ENCODE measurements around the gene GJB2.
A peak's percentile ranks its signal among the peaks of the same experiment; 100 is the strongest.

Gene GJB2

DNA sequence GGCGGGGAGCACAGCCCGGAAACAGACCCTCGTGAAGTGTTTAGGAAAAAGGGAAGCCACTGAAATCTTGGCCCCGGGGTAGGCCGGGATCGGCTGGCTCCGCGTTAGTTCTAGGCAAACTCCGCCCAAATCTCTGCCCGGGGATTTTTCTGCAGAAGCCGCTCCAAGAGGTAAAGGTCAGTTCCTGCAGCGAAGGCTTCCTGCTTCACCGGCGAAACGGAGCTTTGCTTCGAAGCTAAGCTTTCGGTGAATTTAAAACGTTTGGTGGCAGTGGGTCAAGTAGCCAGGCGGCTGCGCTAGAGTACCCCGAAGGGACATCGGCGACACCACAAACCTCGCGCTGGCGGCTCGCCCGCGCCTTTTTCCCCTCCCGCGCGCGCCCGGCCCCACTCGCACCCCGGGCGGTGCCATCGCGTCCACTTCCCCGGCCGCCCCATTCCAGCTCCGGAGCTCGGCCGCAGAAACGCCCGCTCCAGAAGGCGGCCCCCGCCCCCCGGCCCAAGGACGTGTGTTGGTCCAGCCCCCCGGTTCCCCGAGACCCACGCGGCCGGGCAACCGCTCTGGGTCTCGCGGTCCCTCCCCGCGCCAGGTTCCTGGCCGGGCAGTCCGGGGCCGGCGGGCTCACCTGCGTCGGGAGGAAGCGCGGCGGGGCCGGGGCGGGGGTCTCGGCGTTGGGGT, 441 bp downstream of the GJB2 start:
- DNase-seq (ENCODE audit: low spot score) = no peak

DNA sequence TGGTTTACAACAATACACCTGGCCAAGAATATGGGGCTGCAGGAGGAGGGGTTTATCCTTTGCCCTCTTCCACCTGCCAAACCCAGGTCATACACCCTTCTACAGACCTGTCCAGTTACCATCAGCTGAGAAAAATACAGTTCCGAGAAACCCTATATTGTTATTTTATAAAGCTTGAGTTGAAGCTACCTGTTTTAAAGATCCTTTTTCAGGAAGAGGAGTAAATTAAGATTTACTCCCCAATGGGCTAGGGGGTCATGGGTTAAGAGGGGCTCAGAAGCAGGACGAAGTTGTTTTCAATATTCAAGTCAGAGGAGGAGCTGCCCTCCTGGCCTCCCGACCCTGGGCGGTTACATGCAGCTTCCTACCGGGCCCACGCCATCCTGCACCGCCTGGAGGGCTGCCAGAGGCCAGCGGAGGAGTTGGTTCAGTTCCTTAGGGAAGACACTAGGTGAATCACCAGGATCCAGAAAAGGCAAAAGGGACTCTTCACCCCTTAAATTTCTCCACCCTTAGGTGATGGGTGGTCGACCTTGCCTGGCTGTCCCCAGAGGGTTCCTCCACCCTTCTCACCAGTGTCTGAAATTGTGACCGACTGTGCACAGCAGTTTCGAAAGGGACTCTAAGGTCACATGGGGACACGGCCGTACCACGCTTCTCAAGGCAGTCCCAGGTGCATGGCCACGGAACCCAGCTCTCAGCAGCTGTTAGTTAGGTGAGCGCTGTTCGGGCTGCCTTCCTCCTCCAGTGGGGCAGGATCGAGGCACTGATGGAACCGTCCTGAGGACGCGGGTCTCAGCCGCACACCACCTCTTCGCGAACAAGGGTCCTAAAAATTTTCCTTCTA, 1.2 kb downstream of the GJB2 start:
- no peak for DNase-seq (ENCODE audit: low spot score)

DNA sequence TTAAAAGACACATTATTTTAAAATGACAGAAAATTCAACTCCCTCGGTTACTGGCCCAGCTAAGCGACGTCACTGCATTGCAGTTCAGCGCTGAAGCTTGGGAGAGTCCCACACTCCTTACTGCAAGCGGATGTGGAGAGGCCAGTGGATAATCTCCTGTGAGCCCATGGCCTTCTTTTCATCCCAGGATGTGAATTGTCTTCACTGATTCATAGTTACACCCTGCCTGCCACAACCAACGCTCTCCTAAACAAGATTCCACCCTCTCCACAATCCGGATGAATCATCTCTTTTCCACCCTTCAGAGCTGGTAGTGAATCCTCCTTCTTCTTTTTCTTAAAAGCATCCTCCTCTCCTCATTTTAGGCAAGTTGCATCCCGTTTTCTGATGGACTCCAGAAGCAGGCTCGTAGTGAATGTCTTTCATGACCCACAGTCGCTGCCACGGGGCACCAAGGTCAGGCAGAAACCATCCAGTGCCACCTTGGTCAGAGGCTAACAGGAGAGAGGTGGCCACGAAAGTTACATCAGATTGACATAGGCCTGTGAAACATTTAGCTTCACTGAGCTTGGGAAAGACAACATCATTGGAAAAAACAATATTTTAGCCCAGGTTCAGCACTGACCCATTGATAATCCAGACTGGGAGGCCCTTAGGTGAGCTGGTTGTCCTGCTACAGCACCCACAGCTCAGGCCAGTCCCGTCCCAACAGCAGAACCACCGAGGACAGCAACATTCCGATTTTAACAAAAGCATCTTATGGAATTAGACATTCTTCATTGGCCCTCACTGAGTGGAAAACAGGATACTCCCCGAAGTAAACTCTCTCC, 2.0 kb downstream of the GJB2 start:
- no peak for DNase-seq (ENCODE audit: low spot score)

DNA sequence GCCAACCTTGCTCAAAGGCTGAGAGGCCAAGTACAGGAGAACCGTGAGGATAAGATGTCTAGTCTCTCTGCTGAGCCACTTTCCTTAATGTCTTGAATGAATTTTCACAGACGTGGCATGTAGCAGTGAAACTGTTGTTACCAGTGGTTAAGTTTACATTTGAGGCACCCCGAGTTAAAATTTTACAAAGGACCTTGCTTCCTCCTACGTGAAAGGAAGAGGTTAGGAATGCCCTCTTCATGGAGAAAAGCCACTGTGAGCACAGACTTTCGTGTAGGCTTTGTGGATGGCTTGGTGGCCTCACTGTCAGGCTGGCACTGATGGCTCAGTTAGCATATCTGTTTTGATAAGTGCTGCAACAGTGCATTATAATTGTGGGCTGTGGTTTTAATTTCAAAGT, 2.7 kb downstream of the GJB2 start:
- no peak for DNase-seq (ENCODE audit: low spot score)

DNA sequence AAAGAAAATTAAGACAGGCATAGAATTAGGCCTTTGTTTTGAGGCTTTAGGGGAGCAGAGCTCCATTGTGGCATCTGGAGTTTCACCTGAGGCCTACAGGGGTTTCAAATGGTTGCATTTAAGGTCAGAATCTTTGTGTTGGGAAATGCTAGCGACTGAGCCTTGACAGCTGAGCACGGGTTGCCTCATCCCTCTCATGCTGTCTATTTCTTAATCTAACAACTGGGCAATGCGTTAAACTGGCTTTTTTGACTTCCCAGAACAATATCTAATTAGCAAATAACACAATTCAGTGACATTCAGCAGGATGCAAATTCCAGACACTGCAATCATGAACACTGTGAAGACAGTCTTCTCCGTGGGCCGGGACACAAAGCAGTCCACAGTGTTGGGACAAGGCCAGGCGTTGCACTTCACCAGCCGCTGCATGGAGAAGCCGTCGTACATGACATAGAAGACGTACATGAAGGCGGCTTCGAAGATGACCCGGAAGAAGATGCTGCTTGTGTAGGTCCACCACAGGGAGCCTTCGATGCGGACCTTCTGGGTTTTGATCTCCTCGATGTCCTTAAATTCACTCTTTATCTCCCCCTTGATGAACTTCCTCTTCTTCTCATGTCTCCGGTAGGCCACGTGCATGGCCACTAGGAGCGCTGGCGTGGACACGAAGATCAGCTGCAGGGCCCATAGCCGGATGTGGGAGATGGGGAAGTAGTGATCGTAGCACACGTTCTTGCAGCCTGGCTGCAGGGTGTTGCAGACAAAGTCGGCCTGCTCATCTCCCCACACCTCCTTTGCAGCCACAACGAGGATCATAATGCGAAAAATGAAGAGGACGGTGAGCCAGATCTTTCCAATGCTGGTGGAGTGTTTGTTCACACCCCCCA, 3.8 kb downstream of the GJB2 start:
- no peak for DNase-seq (ENCODE audit: low spot score)

DNA sequence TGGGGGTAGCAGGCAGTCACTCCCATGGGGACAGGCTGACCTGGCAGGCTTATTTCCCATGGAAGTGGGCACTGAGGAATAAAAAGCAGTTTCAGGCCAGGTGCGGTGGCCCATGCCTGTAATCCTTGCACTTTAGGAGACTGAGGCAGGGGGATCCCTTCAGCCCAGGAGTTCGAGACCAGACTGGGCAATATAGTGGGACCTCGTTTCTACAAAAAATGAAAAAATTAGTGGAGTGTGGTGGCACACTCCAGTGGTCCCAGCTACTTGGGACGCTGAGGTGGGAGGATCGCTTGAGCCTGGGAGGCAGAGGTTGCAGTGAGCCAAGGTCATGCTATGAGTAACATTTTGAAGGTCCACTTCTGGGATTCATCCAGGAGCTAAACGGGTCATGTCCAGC, 6.0 kb downstream of the GJB2 start:
- DNase-seq (ENCODE audit: low spot score) = no peak

DNA sequence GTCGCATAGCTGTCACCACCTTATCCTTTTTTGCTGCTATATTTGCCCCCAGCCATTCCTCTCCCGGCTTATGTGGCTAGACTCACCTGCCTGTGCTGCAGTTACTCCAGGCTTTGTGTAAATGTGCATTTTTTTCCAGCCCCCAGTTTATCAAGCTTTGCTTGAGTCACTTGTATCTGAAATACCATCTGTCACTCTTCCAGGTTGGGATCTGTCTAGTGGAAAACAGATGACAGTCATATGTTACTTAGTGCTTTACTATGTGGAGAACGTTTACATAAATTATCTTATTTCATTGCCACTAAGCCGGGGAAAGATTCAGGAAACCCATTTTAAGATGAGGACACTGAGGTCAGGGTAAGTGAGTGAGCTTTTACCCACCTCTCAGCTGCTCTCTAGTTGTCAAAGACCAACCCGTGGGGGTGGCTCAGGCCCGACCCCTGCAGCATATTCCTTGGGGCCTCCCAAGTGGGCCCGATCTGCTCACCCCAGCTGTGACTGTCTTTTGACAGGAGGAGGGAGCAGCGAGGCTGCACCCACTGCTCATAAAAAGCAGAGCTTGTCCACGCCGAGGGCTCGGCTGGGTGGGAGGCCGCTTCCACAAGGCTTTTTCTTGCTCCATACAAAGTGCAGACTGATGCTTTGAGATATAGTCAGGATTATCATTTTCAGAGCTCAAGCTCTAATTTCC, 7.2 kb downstream of the GJB2 start:
- no peak for DNase-seq (ENCODE audit: low spot score)

DNA sequence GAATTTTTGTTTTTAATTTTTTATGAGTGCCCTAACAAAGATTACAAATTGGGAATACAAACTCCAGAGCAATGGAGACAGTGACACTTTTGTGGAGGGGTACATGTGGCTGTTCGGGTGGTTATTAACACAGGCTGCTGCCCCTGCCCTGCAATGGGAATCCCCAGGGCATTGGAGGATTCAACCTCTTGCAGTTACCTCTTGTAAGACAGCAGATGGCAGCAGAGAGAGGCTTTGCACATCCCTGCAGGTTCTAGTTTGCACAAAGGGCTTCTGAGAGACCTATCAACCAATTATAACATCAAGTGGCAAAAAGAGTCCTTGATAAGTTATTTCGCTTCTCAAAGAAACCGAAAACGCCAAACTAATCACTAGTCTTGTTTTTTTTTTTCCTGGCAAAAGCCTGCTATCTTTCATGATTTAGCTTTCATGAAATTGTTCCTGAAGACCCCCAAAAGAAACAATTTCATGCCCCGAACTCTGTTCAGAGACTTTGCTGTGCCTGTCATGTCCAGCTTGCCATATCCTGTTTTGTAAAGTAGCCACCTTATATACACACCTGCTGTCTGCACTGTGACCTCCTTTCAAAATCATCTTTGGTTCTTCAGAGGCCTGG, 10.4 kb downstream of the GJB2 start:
- DNase-seq (ENCODE audit: low spot score) = peak; percentile 76

DNA sequence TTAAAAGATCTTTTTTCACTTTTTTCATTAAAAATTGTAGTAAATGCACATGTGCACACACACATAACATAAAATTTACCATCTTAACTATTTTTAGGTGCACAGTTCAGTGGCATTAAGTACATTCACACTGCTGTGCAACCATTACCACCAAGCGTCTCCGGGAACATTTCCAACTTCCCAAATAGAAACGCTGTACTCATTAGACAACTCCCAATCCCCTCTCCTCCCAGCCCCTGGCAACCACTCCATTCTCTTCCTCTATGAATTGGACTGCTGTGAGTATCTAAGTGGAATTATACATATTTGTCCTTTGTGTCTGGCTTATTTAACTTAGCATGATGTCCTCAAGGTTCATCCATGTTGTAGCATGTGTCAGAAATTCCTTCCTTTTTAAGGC, 11.6 kb downstream of the GJB2 start:
- DNase-seq (ENCODE audit: low spot score) = no peak

DNA sequence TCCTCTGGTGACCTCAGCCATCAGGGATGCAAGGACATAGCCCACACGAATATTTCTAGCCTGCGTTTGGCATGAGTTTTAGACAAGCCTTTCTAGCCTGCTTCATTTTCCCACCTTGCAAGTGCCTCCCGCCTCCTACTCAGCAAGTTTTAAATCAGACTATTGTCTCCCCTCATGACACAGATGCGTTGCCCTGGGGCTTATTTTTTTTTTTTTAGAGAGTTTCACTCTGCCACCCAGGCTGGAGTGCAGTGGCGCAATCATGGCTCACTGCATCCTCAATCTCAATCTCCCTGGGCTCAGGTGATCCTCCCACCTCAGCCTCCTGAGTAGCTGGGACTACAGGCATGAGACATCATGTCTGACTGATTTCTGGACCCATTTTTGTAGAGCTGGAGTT, 14.6 kb downstream of the GJB2 start:
- no peak for DNase-seq (ENCODE audit: low spot score)

DNA sequence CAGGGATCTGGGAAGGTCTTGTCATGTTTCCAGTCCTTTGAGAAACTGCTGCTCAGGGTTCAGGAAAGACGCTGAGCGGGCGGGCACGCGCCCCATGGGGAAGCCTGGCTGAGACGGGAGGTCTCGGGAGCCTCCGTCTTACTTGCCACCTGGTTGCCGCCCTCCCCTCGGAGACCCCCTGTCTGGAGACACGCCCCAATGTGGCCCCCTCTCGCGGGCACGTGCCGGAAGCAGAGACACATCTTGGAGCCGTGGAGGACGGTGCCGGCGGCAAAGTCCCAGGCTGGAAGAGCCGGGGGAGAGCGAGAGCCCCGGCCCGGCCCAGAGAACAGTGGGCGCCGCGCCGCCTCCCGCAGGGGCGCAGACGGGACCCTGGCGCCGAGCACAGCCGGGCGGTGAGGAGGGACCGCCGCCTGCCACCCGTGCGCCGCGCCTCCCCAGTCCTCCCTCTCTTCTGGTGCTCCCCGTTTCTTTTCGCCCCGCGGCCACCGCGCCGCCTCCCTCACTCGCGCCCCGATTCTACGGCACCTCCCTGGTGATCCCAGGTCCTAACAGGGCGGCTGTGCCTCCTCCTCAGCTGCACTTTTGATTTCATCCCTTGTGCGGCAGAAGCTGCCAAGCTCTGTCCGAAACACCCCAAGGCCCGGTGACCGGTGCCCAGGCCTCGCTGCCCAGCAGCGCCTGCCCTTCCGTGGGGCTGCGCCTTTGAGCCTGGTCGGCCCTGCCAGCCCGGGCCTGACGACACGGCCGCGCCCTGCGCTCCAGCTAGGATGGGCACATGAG, 15.5 kb downstream of the GJB2 start:
- no peak for DNase-seq (ENCODE audit: low spot score)

DNA sequence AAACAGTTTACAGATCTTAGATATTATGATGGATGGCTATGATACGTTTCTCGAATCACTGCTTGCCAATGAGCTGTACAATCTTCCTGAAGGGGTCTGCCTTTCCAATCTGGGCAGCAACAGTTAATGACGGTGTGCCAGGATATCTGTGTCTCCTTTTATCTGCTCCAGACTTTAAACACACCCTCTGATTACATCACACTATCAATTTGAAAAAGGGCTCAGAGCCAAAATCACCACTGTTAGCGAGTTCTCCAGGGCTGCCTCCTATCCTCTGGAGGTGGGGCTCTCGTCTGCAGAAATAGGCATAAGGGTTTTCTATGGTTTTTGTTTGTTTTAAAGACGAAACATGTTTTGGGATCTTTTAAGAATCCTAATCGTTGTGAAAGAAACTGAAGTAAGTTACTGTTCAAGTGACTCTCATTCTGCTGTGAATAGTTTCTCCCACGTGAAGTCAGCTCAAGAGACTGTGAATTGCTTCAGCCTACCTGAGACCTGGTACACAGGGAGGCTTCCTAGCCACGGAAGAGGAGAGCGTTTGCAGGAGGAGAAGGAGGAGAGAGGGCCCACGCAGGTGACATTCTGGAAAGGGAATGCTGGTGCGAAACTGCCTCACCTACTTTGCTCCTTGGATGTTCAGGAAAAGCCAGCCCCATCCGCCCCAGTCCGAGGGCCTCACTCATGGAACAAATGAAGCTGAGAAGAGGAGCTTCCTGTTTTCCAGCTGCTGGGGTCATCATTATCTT, 16.7 kb downstream of the GJB2 start:
- DNase-seq (ENCODE audit: low spot score) = no peak

DNA sequence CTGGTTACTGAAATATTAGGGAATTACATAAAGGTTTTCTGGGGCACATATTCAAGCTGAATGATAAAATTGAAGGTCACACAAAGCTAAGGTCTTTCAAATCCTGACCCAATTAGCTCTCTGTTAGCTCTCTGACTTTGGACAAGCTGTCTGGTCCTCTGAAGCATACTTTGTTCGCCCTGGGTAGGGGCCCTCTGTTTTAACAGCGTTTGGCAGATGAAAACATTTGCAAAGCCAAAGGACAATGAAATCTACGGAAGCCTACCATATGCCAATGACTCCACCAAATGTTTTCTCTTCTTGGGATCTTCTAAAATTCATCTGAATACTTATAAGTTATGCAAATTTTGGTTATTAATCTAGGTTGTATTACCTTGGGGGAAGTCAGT, 17.3 kb downstream of the GJB2 start:
- no peak for DNase-seq (ENCODE audit: low spot score)

DNA sequence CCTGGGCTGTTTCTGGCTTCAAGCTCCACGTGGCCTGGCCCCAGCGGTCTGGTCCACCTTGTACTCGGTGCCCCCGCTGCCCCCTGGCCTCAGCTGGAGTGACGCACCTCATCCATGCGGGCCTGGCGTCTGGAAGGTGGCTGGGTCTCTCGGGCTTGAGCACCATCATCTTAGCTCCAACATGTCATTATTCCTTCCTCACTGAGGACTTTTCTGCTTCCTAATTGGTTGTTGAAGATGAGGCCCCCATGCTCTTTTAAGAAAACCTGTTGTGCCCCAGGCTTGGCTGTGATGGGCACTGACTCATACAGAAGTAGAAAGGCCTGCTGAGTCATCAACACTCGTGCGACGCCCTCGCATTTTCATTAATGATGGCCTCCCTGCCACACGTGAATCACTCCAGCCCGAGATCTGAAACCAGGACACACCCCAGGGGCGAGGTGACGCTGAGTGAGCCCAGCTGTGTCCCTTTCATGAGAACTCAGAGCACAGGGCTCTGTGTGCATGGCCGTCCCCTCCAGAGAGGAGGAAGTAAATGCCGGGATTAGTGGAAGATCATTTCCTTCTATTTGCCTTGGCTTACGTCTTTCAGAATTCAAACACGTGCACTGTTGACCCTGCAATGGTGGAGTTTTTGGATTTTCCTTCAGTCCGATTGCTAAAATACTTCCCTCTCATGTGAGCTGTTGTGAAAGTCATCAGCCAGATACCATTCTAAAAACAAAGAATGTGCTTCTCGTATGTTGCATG, 17.9 kb downstream of the GJB2 start:
- DNase-seq (ENCODE audit: low spot score) = peak; percentile 69

DNA sequence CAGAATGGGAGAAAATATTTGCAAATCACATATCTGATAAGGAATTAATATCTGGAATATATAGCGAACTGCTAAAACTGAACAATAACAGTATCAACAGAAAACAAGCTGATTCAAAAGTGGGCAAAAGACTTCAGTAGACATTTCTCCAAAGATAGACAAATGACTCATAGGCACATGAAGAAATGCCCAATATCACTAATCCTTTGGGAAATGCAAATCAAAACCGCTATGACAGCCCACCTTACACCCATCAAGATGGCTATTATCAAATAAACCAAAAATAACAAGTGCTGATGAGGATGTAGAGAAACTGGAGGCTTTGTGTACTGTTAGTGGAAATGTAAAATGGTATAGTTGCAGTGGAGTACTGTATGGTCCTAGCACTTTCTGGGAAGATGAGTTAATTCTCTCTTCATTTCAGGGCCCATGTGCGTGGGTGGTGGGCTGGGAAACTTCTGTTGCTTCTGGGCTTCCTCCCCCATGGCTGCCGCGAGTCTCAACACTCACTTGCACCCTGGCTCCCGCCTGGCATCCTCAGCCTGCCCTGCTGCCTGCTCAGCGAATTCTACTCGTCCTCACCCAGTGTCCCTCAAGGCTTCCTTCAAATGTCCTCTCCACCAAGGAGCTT, 19.5 kb downstream of the GJB2 start:
- no peak for DNase-seq (ENCODE audit: low spot score)

DNA sequence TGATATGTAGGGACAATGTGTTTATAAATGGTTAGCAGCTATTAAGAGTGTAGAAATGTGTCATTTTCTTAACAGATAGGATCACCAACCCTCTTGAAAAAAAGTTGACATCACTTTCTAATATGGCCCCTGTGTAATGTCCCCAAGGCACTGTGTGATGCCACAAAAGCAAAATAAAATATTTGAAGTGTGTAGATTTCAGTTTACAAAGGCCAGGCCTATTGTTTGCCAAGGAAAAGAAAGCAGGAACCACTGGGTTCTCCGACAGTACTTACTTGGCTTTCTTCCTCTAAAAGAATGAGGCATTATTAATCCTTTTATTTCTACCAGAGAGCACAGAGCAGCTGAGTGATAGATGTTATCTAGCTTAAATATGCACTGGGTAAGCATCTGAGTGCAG, 21.4 kb downstream of the GJB2 start:
- no peak for DNase-seq (ENCODE audit: low spot score)

DNA sequence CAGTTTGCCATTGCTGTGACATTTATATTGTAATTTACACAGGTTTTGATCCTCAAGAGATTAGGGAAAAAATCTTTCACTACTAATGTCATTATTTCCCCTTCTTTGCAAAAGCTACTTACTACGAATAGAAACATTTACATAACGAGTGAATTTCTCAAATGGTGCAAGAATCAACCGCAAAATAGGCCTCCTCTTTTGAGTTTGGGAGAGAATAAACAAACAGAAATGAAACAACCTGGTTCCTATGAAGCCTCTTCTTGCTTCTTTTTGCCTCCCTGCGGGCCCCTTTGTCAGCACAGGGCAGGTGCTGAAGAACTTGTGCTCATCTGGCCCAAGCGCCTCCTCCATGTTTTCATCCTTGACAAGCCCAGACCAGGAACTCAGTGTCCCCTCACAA, 21.8 kb downstream of the GJB2 start:
- DNase-seq (ENCODE audit: low spot score) = no peak

DNA sequence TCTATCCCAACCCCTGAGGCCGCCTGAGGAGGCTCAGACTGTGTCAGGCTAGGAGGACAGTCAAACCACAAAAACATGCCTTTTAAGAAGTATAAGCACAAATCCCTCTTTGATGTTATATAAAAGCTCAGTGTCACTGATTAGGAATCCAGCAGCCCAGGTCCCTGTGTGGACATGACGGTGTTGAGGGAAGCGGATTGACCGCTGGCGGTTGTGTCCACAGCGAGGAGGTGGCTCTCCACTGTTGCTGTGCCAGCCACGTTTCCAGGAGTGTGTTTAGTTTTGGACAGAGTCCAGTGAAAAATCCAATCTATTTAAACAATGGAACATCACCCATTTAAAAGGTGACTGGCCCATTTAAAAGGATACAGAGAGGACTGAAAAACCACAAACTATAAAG, 24.3 kb downstream of the GJB2 start:
- DNase-seq (ENCODE audit: low spot score) = no peak

Data from CD4-positive, alpha-beta T cell treated with Interleukin-2 at 100 ng/mL for 4 hours (primary cell).